IPS-18c (cell line): ENCODE measurements around the gene COL18A1.
"Not testable (repeated sequence)": the region's sequence is repeated elsewhere in the genome, so short reads cannot be mapped to it uniquely, and the experiment has no call there.

Experiments used
- H3K4me3 ChIP-seq: 2 replicates; pipeline ENCODE4 v1.7.0; 2013; ENCODE audit warnings: low read depth, mild to moderate bottlenecking, low read length, moderate library complexity; ENCODE audit not compliant: insufficient read depth
- H3K9me3 ChIP-seq: one replicate; pipeline ENCODE4 v1.6.1; 2013; ENCODE audit warnings: mild to moderate bottlenecking, low read length, moderate library complexity; ENCODE audit not compliant: control insufficient read depth, insufficient read depth

COL18A1 gene

GRCh38 chr21:45424854-45425795 lies 20.2 kb downstream of the COL18A1 start:
- Histone ChIP-seq H3K4me3 (no peak overlapping the region), H3K9me3 (no peaks in the 10 kb centered on the region)

GRCh38 chr21:45427331-45428271 lies 22.6 kb downstream of the COL18A1 start:
- H3K9me3 ChIP-seq = no peaks in the 10 kb centered on the region
- H3K4me3 ChIP-seq = no peak overlapping the region

- no peak overlapping the region for H3K4me3 ChIP-seq
- no peaks in the 10 kb centered on the region for H3K9me3 ChIP-seq
Measured at GRCh38 chr21:45428534-45428933, 23.6 kb downstream of the COL18A1 start.

- Histone ChIP-seq H3K4me3 (no peak overlapping the region), H3K9me3 (no peaks in the 10 kb centered on the region)
Measured at GRCh38 chr21:45429221-45430175, 24.5 kb downstream of the COL18A1 start.

GRCh38 chr21:45430521-45431501 lies 25.8 kb downstream of the COL18A1 start:
- Histone ChIP-seq H3K9me3 (no peaks in the 10 kb centered on the region), H3K4me3 (no peak overlapping the region)

- Histone ChIP-seq H3K9me3 (no peaks in the 10 kb centered on the region), H3K4me3 (no peak overlapping the region)
Measured at GRCh38 chr21:45431781-45432572, 27.0 kb downstream of the COL18A1 start.

- no peak overlapping the region for H3K4me3 ChIP-seq
- no peaks in the 10 kb centered on the region for H3K9me3 ChIP-seq
Measured at GRCh38 chr21:45432575-45433255, 27.8 kb downstream of the COL18A1 start.

GRCh38 chr21:45433301-45433700 lies 28.3 kb downstream of the COL18A1 start:
- no peak overlapping the region for H3K4me3 ChIP-seq
- H3K9me3 ChIP-seq = no peaks in the 10 kb centered on the region

GRCh38 chr21:45433911-45434644 lies 29.1 kb downstream of the COL18A1 start:
- Histone ChIP-seq H3K9me3 (no peaks in the 10 kb centered on the region), H3K4me3 (no peak overlapping the region)

GRCh38 chr21:45434645-45435217 lies 29.8 kb downstream of the COL18A1 start:
- no peak overlapping the region for H3K4me3 ChIP-seq
- H3K9me3 ChIP-seq = no peaks in the 10 kb centered on the region

GRCh38 chr21:45435405-45435981 lies 30.5 kb downstream of the COL18A1 start:
- Histone ChIP-seq H3K9me3 (no peaks in the 10 kb centered on the region), H3K4me3 (no peak overlapping the region)

GRCh38 chr21:45436351-45437065 lies 31.5 kb downstream of the COL18A1 start:
- Histone ChIP-seq H3K4me3 (no peak overlapping the region), H3K9me3 (no peaks in the 10 kb centered on the region)

GRCh38 chr21:45437844-45438243 lies 32.9 kb downstream of the COL18A1 start:
- not testable (repeated sequence) for H3K9me3 ChIP-seq

More at GRCh38 chr21:45437844-45438243, 32.9 kb downstream of the COL18A1 start:
- not testable (repeated sequence) for H3K4me3 ChIP-seq
